ENCODE measurements around the gene POSTN.

- TF ChIP-seq CTCF (optimal IDR thresholded peaks at IDR 0.05 in 1 of 3, IDR thresholded peaks at IDR 0.05 in 1 of 3, conservative IDR thresholded peaks at IDR 0.05 in 1 of 3; ENCODE audit: extremely low read depth in 1 of 3, insufficient read depth in 2 of 3, low read length in 3 of 3) (no peak), EZH2 (IDR thresholded peaks at IDR 0.05; ENCODE audit: low read length) (no peak)
These were observed 37.5 kb downstream of the POSTN start for GRCh38 chr13:37561031-37561430.

All from keratinocyte (primary cell).